Type B pancreatic cell (in vitro differentiated cells): ENCODE data around the gene STUB1. TPM values are rescaled to one million over a fixed set of nuclear protein-coding genes. Genes with fewer than 3 reads are reported as not detected.
A peak's percentile ranks its signal among the peaks of the same experiment; 100 is the strongest.

Experiments
- DNase-seq: peaks from one replicate; pipeline ENCODE4 v3.0.0; 2021; ENCODE audit warnings: mixed read lengths; ENCODE audit not compliant: unreplicated experiment; ENCODE audit errors: extremely low spot score
- H3K27ac Mint-ChIP-seq: 2 replicates; pipeline ENCODE4 v1.8.0; 2021; ENCODE audit warnings: mild to moderate bottlenecking, mixed read lengths
- H3K27me3 Mint-ChIP-seq: 2 replicates; pipeline ENCODE4 v1.8.0; 2021; ENCODE audit warnings: mixed read lengths
- H3K36me3 Mint-ChIP-seq: 2 replicates; pipeline ENCODE4 v1.8.0; 2021; ENCODE audit warnings: mixed read lengths
- H3K4me1 Mint-ChIP-seq: one replicate; pipeline ENCODE4 v1.8.0; 2021; ENCODE audit warnings: mixed read lengths; ENCODE audit not compliant: unreplicated experiment
- H3K4me3 Mint-ChIP-seq: 2 replicates; pipeline ENCODE4 v1.8.0; 2021; ENCODE audit warnings: mild to moderate bottlenecking, mixed read lengths
- H3K9me3 Mint-ChIP-seq: 2 replicates; pipeline ENCODE4 v1.8.0; 2021; ENCODE audit warnings: mixed read lengths
- total RNA-seq: library from RNA; stranded (reverse); gene quantifications from 2 replicates; pipeline ENCODE4 v1.2.1, GENCODE V29; 2021; ENCODE audit warnings: low replicate concordance
- TF ChIP-seq, protein P1 (sequence below): fragments of 200-600 bp; sonication (generic); conservative IDR thresholded peaks from 2 replicates; pipeline ENCODE4 v1.5.0; 2021; ENCODE audit warnings: antibody characterized with exemption, mild to moderate bottlenecking

STUB1 gene
- total RNA-seq, 1 donor from 2014 or later, result 80.3 TPM

DNA sequence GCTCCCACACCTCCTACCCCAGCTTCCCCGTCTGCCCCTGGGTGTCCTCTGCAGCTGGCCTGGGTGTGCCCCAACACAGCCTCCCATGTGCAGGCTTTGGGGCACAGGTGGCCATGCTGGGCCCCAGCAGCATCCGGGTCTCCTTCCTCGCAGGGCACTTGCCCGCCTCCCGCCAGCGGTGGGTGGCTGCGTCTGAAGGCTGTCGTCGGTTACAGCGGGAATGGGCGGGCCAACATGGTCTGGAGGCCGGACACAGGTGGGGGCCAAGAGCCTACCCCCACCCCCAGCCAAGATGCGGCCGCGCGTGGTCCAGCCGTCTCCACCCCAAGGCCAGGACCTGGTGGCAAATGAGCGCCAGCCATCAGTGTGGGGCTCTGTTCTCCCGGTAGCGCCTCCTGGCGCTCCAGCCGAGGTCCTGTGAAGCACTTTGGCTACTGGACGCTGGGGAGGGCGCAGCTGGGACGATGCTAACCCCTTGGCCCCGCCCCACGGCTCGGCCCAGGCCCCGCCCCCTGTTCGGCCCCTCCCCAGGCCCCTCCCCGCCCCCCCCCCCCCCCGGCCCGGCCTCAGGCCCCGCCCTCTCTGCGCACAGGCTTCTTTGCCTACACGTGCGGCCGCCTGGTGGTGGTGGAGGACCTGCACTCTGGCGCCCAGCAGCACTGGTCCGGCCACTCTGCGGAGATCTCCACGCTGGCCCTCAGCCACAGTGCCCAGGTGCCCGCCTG, 19.6 kb upstream of the STUB1 start:
- TF ChIP-seq, protein P1, sequence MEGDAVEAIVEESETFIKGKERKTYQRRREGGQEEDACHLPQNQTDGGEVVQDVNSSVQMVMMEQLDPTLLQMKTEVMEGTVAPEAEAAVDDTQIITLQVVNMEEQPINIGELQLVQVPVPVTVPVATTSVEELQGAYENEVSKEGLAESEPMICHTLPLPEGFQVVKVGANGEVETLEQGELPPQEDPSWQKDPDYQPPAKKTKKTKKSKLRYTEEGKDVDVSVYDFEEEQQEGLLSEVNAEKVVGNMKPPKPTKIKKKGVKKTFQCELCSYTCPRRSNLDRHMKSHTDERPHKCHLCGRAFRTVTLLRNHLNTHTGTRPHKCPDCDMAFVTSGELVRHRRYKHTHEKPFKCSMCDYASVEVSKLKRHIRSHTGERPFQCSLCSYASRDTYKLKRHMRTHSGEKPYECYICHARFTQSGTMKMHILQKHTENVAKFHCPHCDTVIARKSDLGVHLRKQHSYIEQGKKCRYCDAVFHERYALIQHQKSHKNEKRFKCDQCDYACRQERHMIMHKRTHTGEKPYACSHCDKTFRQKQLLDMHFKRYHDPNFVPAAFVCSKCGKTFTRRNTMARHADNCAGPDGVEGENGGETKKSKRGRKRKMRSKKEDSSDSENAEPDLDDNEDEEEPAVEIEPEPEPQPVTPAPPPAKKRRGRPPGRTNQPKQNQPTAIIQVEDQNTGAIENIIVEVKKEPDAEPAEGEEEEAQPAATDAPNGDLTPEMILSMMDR, result peak; percentile 78
- DNase-seq, result no peak
- Mint-ChIP-seq H3K36me3 (no peaks in the 10 kb centered on the region), H3K4me1 (no peaks in the 10 kb centered on the region), H3K27ac (no peak overlapping the region), H3K27me3 (no peaks in the 10 kb centered on the region), H3K4me3 (no peak overlapping the region), H3K9me3 (no peaks in the 10 kb centered on the region)

DNA sequence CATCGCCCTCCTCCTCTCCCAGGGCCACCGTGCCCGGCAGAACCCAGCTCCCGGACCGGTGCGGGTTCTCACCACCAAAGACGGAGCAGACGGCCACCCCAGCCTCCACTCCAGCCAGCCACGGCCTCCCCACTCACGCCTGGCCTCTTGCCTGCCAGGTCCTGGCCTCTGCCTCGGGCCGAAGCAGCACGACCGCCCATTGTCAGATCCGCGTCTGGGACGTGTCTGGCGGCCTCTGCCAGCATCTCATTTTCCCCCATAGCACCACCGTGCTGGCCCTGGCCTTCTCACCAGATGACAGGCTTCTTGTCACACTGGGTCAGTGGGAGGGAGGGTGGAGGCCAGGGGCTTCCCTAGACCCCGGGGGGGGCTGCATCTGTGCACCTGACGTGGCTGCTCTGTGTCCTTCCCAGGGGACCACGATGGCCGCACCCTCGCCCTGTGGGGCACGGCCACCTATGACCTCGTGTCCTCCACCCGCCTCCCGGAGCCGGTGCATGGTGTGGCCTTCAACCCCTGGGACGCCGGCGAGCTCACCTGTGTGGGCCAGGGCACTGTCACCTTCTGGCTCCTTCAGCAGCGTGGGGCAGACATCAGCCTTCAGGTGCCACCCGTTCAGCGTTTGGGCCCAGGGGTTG, 18.9 kb upstream of the STUB1 start:
- Mint-ChIP-seq H3K27ac (no peak overlapping the region), H3K36me3 (no peaks in the 10 kb centered on the region), H3K4me1 (no peaks in the 10 kb centered on the region), H3K9me3 (no peaks in the 10 kb centered on the region), H3K4me3 (no peak overlapping the region), H3K27me3 (no peaks in the 10 kb centered on the region)
- no peak for DNase-seq
- TF ChIP-seq, protein P1, result no peak

DNA sequence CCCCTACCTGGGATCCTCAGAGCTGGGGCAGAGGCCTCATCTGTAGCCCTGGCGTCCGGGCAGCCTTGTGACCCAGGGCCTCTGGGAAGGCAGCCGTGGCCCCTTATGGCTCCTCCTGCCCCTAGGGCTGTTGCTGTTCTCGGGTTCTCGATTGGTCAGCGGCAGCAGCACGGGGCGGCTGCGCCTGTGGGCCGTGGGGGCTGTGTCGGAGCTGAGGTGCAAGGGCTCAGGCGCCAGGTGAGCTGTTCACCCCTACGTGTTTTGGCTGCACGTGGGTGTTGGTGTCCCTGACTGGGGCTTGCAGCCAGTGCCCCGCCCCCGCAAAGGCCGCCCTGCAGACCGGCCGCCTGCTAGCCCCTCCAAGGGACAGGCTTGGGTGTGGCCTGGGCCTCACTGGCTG, 18.1 kb upstream of the STUB1 start:
- no peak for DNase-seq
- H3K4me3 Mint-ChIP-seq, result no peak overlapping the region
- TF ChIP-seq, protein P1, result no peak
- H3K4me1 Mint-ChIP-seq, result no peaks in the 10 kb centered on the region
- H3K27ac Mint-ChIP-seq, result no peak overlapping the region
- no peaks in the 10 kb centered on the region for H3K9me3 Mint-ChIP-seq
- no peaks in the 10 kb centered on the region for H3K27me3 Mint-ChIP-seq
- H3K36me3 Mint-ChIP-seq, result no peaks in the 10 kb centered on the region

DNA sequence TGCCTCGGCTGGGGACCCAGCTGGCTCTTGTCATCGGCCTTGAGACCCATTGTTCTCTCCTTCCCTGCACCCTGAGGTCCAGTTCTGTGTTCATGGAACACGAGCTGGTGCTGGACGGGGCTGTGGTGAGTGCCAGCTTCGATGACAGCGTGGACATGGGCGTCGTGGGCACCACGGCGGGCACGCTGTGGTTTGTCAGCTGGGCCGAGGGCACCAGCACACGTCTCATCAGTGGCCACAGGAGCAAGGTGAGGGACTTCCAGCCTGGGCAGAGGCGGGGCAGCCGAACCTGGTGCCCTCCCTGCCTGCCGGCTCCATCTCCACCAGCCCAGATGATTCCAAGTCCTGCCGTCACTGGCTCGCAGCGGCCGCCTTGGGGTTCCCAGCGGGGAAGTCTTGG, 17.6 kb upstream of the STUB1 start:
- Mint-ChIP-seq H3K36me3 (no peaks in the 10 kb centered on the region), H3K4me3 (no peak overlapping the region), H3K27ac (no peak overlapping the region), H3K27me3 (no peaks in the 10 kb centered on the region), H3K4me1 (peaks cover 2% of the 10 kb centered on the region), H3K9me3 (no peaks in the 10 kb centered on the region)
- TF ChIP-seq, protein P1, result no peak
- no peak for DNase-seq

DNA sequence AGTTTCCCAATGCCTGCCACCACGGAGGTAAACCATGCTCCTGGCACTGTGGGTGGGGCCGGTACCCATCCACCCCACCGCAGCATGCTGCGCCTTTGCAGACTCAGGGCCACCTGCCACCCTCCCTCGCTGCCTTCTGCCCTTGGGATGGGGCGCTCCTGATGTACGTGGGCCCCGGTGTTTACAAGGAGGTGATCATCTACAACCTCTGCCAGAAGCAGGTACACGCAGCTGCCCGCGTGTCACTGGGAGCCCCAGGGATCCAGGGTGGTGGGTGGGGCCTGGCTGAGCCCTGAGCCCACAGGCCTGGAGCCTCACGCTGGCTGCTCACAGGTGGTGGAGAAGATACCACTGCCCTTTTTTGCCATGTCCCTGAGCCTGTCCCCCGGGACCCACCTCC, 13.6 kb upstream of the STUB1 start:
- TF ChIP-seq, protein P1, result no peak
- no peaks in the 10 kb centered on the region for H3K9me3 Mint-ChIP-seq
- no peaks in the 10 kb centered on the region for H3K27me3 Mint-ChIP-seq
- no peaks in the 10 kb centered on the region for H3K36me3 Mint-ChIP-seq
- DNase-seq, result no peak
- H3K4me1 Mint-ChIP-seq, result peaks cover 4% of the 10 kb centered on the region
- no peak overlapping the region for H3K27ac Mint-ChIP-seq
- no peak overlapping the region for H3K4me3 Mint-ChIP-seq
